ENCODE measurements around the gene CACNA2D4.
A peak's percentile ranks its signal among the peaks of the same experiment; 100 is the strongest.

CACNA2D4 gene

DNA sequence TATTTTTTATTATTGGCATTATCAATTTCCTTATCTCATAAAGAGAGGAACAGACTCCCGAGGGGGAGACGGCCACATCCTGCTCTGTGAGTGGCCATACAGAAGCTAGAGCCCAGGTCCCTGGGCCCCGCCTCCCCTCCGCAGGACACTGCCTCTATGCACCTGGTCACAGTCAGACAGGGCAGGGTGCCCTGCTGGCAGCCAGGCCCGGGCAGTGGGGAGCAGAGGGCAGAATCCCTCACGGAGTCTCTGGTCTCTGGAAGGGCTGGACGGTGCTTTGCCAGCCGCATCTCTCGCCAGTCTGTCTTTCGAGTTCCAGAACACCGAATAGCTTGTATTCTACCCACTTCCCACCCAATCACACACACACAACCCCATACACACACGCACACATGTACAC is 16.4 kb upstream of the CACNA2D4 start:
- no peak overlapping the region for H3K4me3 ChIP-seq (ENCODE audit: low read depth, low read length)
- H3K9me3 ChIP-seq = no peaks in the 10 kb centered on the region
- H3K27me3 ChIP-seq = no peaks in the 10 kb centered on the region
- H3K36me3 ChIP-seq = no peaks in the 10 kb centered on the region; the same call in 1 of the 2 replicates
- peaks cover 15% of the 10 kb centered on the region for H3K4me1 ChIP-seq
- no peak for DNase-seq
- TF ChIP-seq, protein P1, sequence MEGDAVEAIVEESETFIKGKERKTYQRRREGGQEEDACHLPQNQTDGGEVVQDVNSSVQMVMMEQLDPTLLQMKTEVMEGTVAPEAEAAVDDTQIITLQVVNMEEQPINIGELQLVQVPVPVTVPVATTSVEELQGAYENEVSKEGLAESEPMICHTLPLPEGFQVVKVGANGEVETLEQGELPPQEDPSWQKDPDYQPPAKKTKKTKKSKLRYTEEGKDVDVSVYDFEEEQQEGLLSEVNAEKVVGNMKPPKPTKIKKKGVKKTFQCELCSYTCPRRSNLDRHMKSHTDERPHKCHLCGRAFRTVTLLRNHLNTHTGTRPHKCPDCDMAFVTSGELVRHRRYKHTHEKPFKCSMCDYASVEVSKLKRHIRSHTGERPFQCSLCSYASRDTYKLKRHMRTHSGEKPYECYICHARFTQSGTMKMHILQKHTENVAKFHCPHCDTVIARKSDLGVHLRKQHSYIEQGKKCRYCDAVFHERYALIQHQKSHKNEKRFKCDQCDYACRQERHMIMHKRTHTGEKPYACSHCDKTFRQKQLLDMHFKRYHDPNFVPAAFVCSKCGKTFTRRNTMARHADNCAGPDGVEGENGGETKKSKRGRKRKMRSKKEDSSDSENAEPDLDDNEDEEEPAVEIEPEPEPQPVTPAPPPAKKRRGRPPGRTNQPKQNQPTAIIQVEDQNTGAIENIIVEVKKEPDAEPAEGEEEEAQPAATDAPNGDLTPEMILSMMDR (IDR thresholded peaks at IDR 0.05; ENCODE audit: low read depth, low read length) = no peak

DNA sequence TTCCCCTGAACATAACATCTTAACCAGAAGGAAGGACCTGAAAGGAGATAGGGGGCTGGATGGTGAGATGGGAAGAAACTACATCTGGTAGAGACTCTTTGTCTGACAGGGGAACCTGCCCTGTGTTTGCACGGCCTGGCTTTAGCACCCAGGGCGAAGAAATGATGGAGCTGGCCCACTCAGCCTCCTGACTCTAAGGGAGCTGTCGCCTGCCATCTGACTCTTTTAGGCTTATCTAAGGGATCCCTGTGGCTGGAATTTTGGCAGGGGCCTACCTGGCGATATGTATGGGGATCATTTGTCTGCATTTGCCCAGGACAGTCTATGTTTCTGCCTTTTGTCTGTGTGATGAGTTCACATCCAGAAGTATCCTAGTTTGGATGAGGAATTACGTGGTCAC is 15.6 kb upstream of the CACNA2D4 start:
- no peaks in the 10 kb centered on the region; the same call in 1 of the 2 replicates for H3K36me3 ChIP-seq

DNA sequence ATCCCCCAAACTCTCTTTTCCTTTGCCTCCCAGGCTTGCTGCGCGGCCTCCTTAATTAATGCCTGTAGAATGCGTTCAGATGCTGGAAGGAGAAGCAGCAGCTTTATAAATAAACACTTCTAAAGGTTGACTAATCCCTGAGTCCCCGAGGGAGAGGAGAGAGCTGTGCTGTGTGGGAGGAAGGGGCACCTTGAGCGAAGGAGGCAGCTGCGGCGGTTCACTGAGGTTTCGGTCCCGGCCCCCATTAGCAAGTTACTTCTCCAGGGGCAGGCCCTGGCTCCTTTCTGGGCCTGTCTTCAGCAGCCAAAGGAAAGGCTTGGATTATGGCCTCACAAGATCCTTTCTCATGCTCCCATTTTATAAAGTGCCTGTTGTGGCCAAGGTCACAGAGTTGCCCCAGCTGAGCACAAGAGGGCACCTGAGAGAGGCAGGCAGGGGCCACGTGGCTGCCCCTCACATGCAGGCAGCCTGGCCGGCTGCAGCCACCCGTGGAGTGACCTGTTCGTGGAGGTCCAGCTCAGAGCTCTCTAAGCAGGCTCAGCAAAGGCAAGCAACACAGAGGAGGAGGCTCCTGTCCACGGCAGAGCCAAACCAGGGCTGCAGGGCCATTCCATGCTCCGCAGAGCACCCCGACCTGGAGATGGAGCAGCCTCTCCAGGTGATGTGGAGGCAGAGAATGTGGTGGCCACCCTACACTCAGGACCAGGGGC is 15.0 kb upstream of the CACNA2D4 start:
- H3K4me3 ChIP-seq (ENCODE audit: low read depth, low read length) = no peak overlapping the region
- TF ChIP-seq, protein P1 (IDR thresholded peaks at IDR 0.05; ENCODE audit: low read depth, low read length) = no peak
- no peak for DNase-seq

More for the DNA sequence above, 15.6 kb upstream of the CACNA2D4 start:
- no peak for DNase-seq
- H3K4me3 ChIP-seq (ENCODE audit: low read depth, low read length) = no peak overlapping the region
- TF ChIP-seq, protein P1 (IDR thresholded peaks at IDR 0.05; ENCODE audit: low read depth, low read length) = no peak
- H3K4me1 ChIP-seq = peaks cover 13% of the 10 kb centered on the region
- H3K27me3 ChIP-seq = no peaks in the 10 kb centered on the region
- no peaks in the 10 kb centered on the region for H3K9me3 ChIP-seq

DNA sequence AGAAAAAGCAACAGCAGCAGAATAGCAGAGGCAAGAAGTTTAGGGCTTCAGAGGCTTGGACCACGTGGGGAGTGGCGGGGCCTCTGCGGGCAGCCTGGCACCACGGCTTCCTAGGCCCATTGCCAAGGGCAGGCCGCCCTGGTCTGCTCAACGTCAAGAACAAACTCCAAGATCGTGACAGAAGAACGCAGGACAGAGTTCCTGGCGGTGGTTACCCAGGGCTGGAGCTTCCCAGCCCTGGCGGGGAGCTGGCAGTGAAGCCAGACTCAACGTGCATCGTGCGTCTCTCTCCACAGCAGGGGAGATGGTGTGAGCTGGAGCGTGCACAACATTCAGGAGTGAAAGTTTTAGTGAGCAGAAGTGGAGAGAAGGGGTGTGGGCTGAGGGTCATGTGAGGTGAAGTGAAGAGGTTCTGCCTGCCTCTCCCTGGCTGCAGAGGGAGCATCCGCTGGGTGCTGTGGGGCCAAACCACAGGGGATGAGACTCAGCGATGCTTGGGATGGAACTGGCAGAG is 13.9 kb upstream of the CACNA2D4 start:
- Histone ChIP-seq H3K4me1 (peaks cover 24% of the 10 kb centered on the region), H3K4me3 (ENCODE audit: low read depth, low read length) (no peak overlapping the region), H3K27me3 (no peaks in the 10 kb centered on the region), H3K36me3 (no peaks in the 10 kb centered on the region), H3K9me3 (no peaks in the 10 kb centered on the region)
- peak; percentile 70 for DNase-seq
- TF ChIP-seq, protein P1 (IDR thresholded peaks at IDR 0.05; ENCODE audit: low read depth, low read length) = no peak

More for the DNA sequence above, 15.0 kb upstream of the CACNA2D4 start:
- H3K27me3 ChIP-seq = no peaks in the 10 kb centered on the region
- H3K9me3 ChIP-seq = no peaks in the 10 kb centered on the region
- peaks cover 13% of the 10 kb centered on the region for H3K4me1 ChIP-seq
- no peaks in the 10 kb centered on the region; the same call in 1 of the 2 replicates for H3K36me3 ChIP-seq

DNA sequence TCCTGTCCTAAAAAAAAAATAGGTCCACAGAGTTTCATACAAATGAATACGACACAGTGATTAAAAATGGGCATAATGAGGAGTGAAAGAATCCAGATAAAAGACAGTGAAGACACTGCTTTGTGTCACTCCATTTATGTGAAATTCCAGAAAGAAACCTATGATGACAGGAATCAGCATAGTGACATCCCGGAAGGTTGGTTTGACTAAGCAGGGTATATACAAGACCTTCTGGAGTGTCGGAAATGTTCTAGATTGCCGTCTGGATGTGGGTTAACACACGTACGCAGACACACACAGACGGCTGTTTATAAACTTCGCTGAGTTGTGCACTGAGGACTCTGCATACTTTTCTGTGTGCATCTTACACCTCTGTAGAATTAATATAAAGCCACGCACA is 13.2 kb upstream of the CACNA2D4 start:
- Histone ChIP-seq H3K4me3 (ENCODE audit: low read depth, low read length) (no peak overlapping the region), H3K36me3 (no peaks in the 10 kb centered on the region), H3K27me3 (no peaks in the 10 kb centered on the region), H3K9me3 (no peaks in the 10 kb centered on the region), H3K4me1 (peaks cover 24% of the 10 kb centered on the region)
- TF ChIP-seq, protein P1 (IDR thresholded peaks at IDR 0.05; ENCODE audit: low read depth, low read length) = no peak
- no peak for DNase-seq

Data from BE2C (cell line).